NCI-H1694 (cell line): ENCODE results near the gene CDK6.
"Not testable (repeated sequence)": the region's sequence is repeated elsewhere in the genome, so short reads cannot be mapped to it uniquely, and the experiment has no call there.

Experiments
- DNase-seq: peaks from one replicate; lab custom pipeline; 2025; lab: John Stamatoyannopoulos, UW

The CDK6 gene

GRCh38 chr7:92761391-92762097 is 74.8 kb downstream of the CDK6 start:
- no peak for DNase-seq

GRCh38 chr7:92758796-92759431 is 77.5 kb downstream of the CDK6 start:
- no peak for DNase-seq

GRCh38 chr7:92757311-92757910 is 79.0 kb downstream of the CDK6 start:
- DNase-seq, result not testable (repeated sequence)

- no peak for DNase-seq
These were observed 80.7 kb downstream of the CDK6 start for GRCh38 chr7:92755680-92756079.

GRCh38 chr7:92754919-92755581 is 81.3 kb downstream of the CDK6 start:
- no peak for DNase-seq

- DNase-seq, result no peak
These were observed 82.8 kb downstream of the CDK6 start for GRCh38 chr7:92753614-92754013.

- no peak for DNase-seq
These were observed 84.2 kb downstream of the CDK6 start for GRCh38 chr7:92751902-92752901.

GRCh38 chr7:92750946-92751345 is 85.4 kb downstream of the CDK6 start:
- DNase-seq, result no peak

GRCh38 chr7:92750447-92750839 is 85.9 kb downstream of the CDK6 start:
- no peak for DNase-seq

GRCh38 chr7:92749832-92750446 is 86.4 kb downstream of the CDK6 start:
- DNase-seq, result no peak

- DNase-seq, result no peak
These were observed 87.0 kb downstream of the CDK6 start for GRCh38 chr7:92749327-92749755.

GRCh38 chr7:92748495-92748894 is 87.9 kb downstream of the CDK6 start:
- DNase-seq, result no peak

GRCh38 chr7:92747041-92747835 is 89.1 kb downstream of the CDK6 start:
- DNase-seq, result no peak

- no peak for DNase-seq
These were observed 91.1 kb downstream of the CDK6 start for GRCh38 chr7:92745241-92745640.

- DNase-seq, result not testable (repeated sequence)
These were observed 92.2 kb downstream of the CDK6 start for GRCh38 chr7:92744180-92744579.

- no peak for DNase-seq
These were observed 94.2 kb downstream of the CDK6 start for GRCh38 chr7:92742186-92742585.

GRCh38 chr7:92740700-92741126 is 95.7 kb downstream of the CDK6 start:
- no peak for DNase-seq

- DNase-seq, result no peak
These were observed 96.2 kb downstream of the CDK6 start for GRCh38 chr7:92740134-92740533.

- DNase-seq, result no peak
These were observed 97.3 kb downstream of the CDK6 start for GRCh38 chr7:92739091-92739490.

GRCh38 chr7:92737706-92738105 is 98.7 kb downstream of the CDK6 start:
- no peak for DNase-seq
